GM12873 (cell line): Measurements from ENCODE around the gene CAST.

Experiments
- CTCF ChIP-seq: IDR thresholded peaks from 2 replicates; pipeline ENCODE4 v1.5.1; 2012; ENCODE audit warnings: low read depth, mild to moderate bottlenecking, moderate library complexity, low read length, control low read depth; ENCODE audit not compliant: insufficient read depth; ENCODE audit errors: missing control alignments

Gene CAST

GRCh38 chr5:96716007-96716406 lies 53.8 kb downstream of the CAST start:
- no peak for TF ChIP-seq CTCF

- no peak for TF ChIP-seq CTCF
Measured at GRCh38 chr5:96716716-96717115, 54.5 kb downstream of the CAST start.

- no peak for TF ChIP-seq CTCF
Measured at GRCh38 chr5:96717874-96718273, 55.7 kb downstream of the CAST start.

- no peak for TF ChIP-seq CTCF
Measured at GRCh38 chr5:96718635-96719077, 56.5 kb downstream of the CAST start.

- TF ChIP-seq CTCF = peak; percentile 33
Measured at GRCh38 chr5:96720408-96720807, 58.2 kb downstream of the CAST start.

- no peak for TF ChIP-seq CTCF
Measured at GRCh38 chr5:96721351-96721977, 59.3 kb downstream of the CAST start.

GRCh38 chr5:96725257-96725656 lies 63.1 kb downstream of the CAST start:
- TF ChIP-seq CTCF = no peak

GRCh38 chr5:96726802-96727201 lies 64.6 kb downstream of the CAST start:
- no peak for TF ChIP-seq CTCF
